ENCODE measurements around the gene PGF.
A peak's percentile ranks its signal among the peaks of the same experiment; 100 is the strongest.

The PGF gene

GRCh38 chr14:74962046-74962445, 6.6 kb upstream of the PGF start:
- H3K14ac ChIP-seq (ENCODE audit: low read length), result no peak overlapping the region

GRCh38 chr14:74961238-74961911, 6.0 kb upstream of the PGF start:
- Histone ChIP-seq H3K27ac (replicated peaks; ENCODE audit: low read length) (no peak overlapping the region), H2BK12ac (ENCODE audit: low read length) (no peak overlapping the region), H2BK15ac (ENCODE audit: low read length) (no peak overlapping the region), H3K4ac (ENCODE audit: low read length) (no peak overlapping the region), H3K4me3 (ENCODE audit: low read length in 2 of 2) (no peak overlapping the region), H2AK5ac (ENCODE audit: low read depth, low read length) (peak overlapping the region; percentile 8), H3K4me1 (ENCODE audit: control insufficient read depth in 2 of 2, insufficient read depth in 1 of 2, low read depth in 1 of 2, low read length in 2 of 2) (peaks cover 23 to 26% of the 10 kb centered on the region in 2 donors), H3K23ac (ENCODE audit: low read depth, low read length, poor library complexity) (no peak overlapping the region), H2AFZ (ENCODE audit: low read length) (no peak overlapping the region), H4K8ac (ENCODE audit: low read depth, low read length) (no peak overlapping the region), H3K9ac (ENCODE audit: low read depth, low read length, poor library complexity) (no peak overlapping the region), H3K79me1 (ENCODE audit: low read depth, low read length) (no peaks in the 10 kb centered on the region), H2BK120ac (ENCODE audit: low read depth, low read length) (no peak overlapping the region), H2BK5ac (ENCODE audit: low read length) (no peak overlapping the region), H3K27me3 (ENCODE audit: control insufficient read depth in 3 of 3, insufficient read depth in 3 of 3, low read depth in 1 of 3, low read length in 3 of 3) (no peaks in the 10 kb centered on the region), H3K4me2 (ENCODE audit: insufficient read depth, low read length, poor library complexity, severe bottlenecking) (no peak overlapping the region), H3K18ac (ENCODE audit: low read length) (no peak overlapping the region), H3K9me3 (replicated peaks in 1 of 2; ENCODE audit: control insufficient read depth in 2 of 2, insufficient read depth in 1 of 2, low read depth in 1 of 2, low read length in 2 of 2) (no peaks in the 10 kb centered on the region), H3K14ac (ENCODE audit: low read length) (no peak overlapping the region), H4K91ac (ENCODE audit: low read depth, low read length, poor library complexity) (no peak overlapping the region), H3K36me3 (replicated peaks in 1 of 2; ENCODE audit: control insufficient read depth in 2 of 2, insufficient read depth in 2 of 2, low read length in 2 of 2) (no peaks in the 10 kb centered on the region)
- DNase-seq (ENCODE audit: low spot score), result no peak
- no CpG with 5 or more reads among the region's 5 CpGs for WGBS, 2 donors (ENCODE audit: extremely low coverage in 2 of 2, insufficient read length in 2 of 2, insufficient replicate concordance in 1 of 2)

More at GRCh38 chr14:74962046-74962445, 6.6 kb upstream of the PGF start:
- no peak overlapping the region for H3K4ac ChIP-seq (ENCODE audit: low read length)
- peak overlapping the region; percentile 33 for H3K18ac ChIP-seq (ENCODE audit: low read length)
- H3K4me3 ChIP-seq (ENCODE audit: low read length in 2 of 2), result no peak overlapping the region
- peak overlapping the region; percentile 60 for H2AK5ac ChIP-seq (ENCODE audit: low read depth, low read length)
- H2BK5ac ChIP-seq (ENCODE audit: low read length), result no peak overlapping the region
- no peak for DNase-seq (ENCODE audit: low spot score)
- H3K9ac ChIP-seq (ENCODE audit: low read depth, low read length, poor library complexity), result no peak overlapping the region
- H3K27me3 ChIP-seq (ENCODE audit: control insufficient read depth in 3 of 3, insufficient read depth in 3 of 3, low read depth in 1 of 3, low read length in 3 of 3), result no peaks in the 10 kb centered on the region
- H4K91ac ChIP-seq (ENCODE audit: low read depth, low read length, poor library complexity), result no peak overlapping the region
- H3K27ac ChIP-seq (replicated peaks; ENCODE audit: low read length), result no peak overlapping the region
- no peaks in the 10 kb centered on the region for H3K79me1 ChIP-seq (ENCODE audit: low read depth, low read length)
- H3K4me2 ChIP-seq (ENCODE audit: insufficient read depth, low read length, poor library complexity, severe bottlenecking), result no peak overlapping the region
- no CpG with 5 or more reads among the region's 11 CpGs for WGBS, 2 donors (ENCODE audit: extremely low coverage in 2 of 2, insufficient read length in 2 of 2, insufficient replicate concordance in 1 of 2)
- no peak overlapping the region for H2BK12ac ChIP-seq (ENCODE audit: low read length)
- peak overlapping the region; percentile 9 for H3K23ac ChIP-seq (ENCODE audit: low read depth, low read length, poor library complexity)
- H2BK15ac ChIP-seq (ENCODE audit: low read length), result no peak overlapping the region
- no peak overlapping the region for H4K8ac ChIP-seq (ENCODE audit: low read depth, low read length)
- H3K36me3 ChIP-seq (replicated peaks in 1 of 2; ENCODE audit: control insufficient read depth in 2 of 2, insufficient read depth in 2 of 2, low read length in 2 of 2), result no peaks in the 10 kb centered on the region
- H2BK120ac ChIP-seq (ENCODE audit: low read depth, low read length), result no peak overlapping the region
- peaks cover 17 to 20% of the 10 kb centered on the region in 2 donors for H3K4me1 ChIP-seq (ENCODE audit: control insufficient read depth in 2 of 2, insufficient read depth in 1 of 2, low read depth in 1 of 2, low read length in 2 of 2)
- no peaks in the 10 kb centered on the region for H3K9me3 ChIP-seq (replicated peaks in 1 of 2; ENCODE audit: control insufficient read depth in 2 of 2, insufficient read depth in 1 of 2, low read depth in 1 of 2, low read length in 2 of 2)
- peak overlapping the region; percentile 17 for H2AFZ ChIP-seq (ENCODE audit: low read length)

GRCh38 chr14:74960736-74961135, 5.3 kb upstream of the PGF start:
- no peak overlapping the region for H2AFZ ChIP-seq (ENCODE audit: low read length)
- H2BK120ac ChIP-seq (ENCODE audit: low read depth, low read length), result no peak overlapping the region
- no peak overlapping the region for H4K8ac ChIP-seq (ENCODE audit: low read depth, low read length)
- peak overlapping the region; percentile 28 for H2BK15ac ChIP-seq (ENCODE audit: low read length)
- no peak overlapping the region for H2BK5ac ChIP-seq (ENCODE audit: low read length)
- no CpG with 5 or more reads among the region's 4 CpGs for WGBS, 2 donors (ENCODE audit: extremely low coverage in 2 of 2, insufficient read length in 2 of 2, insufficient replicate concordance in 1 of 2)
- H3K36me3 ChIP-seq (replicated peaks in 1 of 2; ENCODE audit: control insufficient read depth in 2 of 2, insufficient read depth in 2 of 2, low read length in 2 of 2), result no peaks in the 10 kb centered on the region
- peaks cover 30 to 32% of the 10 kb centered on the region in 2 donors for H3K4me1 ChIP-seq (ENCODE audit: control insufficient read depth in 2 of 2, insufficient read depth in 1 of 2, low read depth in 1 of 2, low read length in 2 of 2)
- H3K4me2 ChIP-seq (ENCODE audit: insufficient read depth, low read length, poor library complexity, severe bottlenecking), result no peak overlapping the region
- H3K23ac ChIP-seq (ENCODE audit: low read depth, low read length, poor library complexity), result no peak overlapping the region
- H3K4ac ChIP-seq (ENCODE audit: low read length), result no peak overlapping the region
- no peaks in the 10 kb centered on the region for H3K9me3 ChIP-seq (replicated peaks in 1 of 2; ENCODE audit: control insufficient read depth in 2 of 2, insufficient read depth in 1 of 2, low read depth in 1 of 2, low read length in 2 of 2)
- H3K79me1 ChIP-seq (ENCODE audit: low read depth, low read length), result peaks cover 3% of the 10 kb centered on the region
- peak overlapping the region; percentile 8 for H2AK5ac ChIP-seq (ENCODE audit: low read depth, low read length)
- no peak overlapping the region for H4K91ac ChIP-seq (ENCODE audit: low read depth, low read length, poor library complexity)
- H3K27me3 ChIP-seq (ENCODE audit: control insufficient read depth in 3 of 3, insufficient read depth in 3 of 3, low read depth in 1 of 3, low read length in 3 of 3), result peaks cover 0 to 3% (median 0%) of the 10 kb centered on the region in 3 experiments
- H2BK12ac ChIP-seq (ENCODE audit: low read length), result no peak overlapping the region
- no peak for DNase-seq (ENCODE audit: low spot score)
- peak overlapping the region; percentile 27 for H3K18ac ChIP-seq (ENCODE audit: low read length)
- no peak overlapping the region for H3K27ac ChIP-seq (replicated peaks; ENCODE audit: low read length)
- H3K4me3 ChIP-seq (ENCODE audit: low read length in 2 of 2), result no peak overlapping the region
- H3K14ac ChIP-seq (ENCODE audit: low read length), result no peak overlapping the region
- H3K9ac ChIP-seq (ENCODE audit: low read depth, low read length, poor library complexity), result no peak overlapping the region

GRCh38 chr14:74959596-74960180, 4.3 kb upstream of the PGF start:
- H4K8ac ChIP-seq (ENCODE audit: low read depth, low read length), result no peak overlapping the region
- H3K27me3 ChIP-seq (ENCODE audit: control insufficient read depth in 3 of 3, insufficient read depth in 3 of 3, low read depth in 1 of 3, low read length in 3 of 3), result peaks cover 0 to 9% (median 0%) of the 10 kb centered on the region in 3 experiments
- H3K4me1 ChIP-seq (ENCODE audit: control insufficient read depth in 2 of 2, insufficient read depth in 1 of 2, low read depth in 1 of 2, low read length in 2 of 2), result peaks cover 31 to 38% of the 10 kb centered on the region in 2 donors
- H3K18ac ChIP-seq (ENCODE audit: low read length), result no peak overlapping the region
- H3K9me3 ChIP-seq (replicated peaks in 1 of 2; ENCODE audit: control insufficient read depth in 2 of 2, insufficient read depth in 1 of 2, low read depth in 1 of 2, low read length in 2 of 2), result no peaks in the 10 kb centered on the region
- H3K4me2 ChIP-seq (ENCODE audit: insufficient read depth, low read length, poor library complexity, severe bottlenecking), result no peak overlapping the region
- H2BK15ac ChIP-seq (ENCODE audit: low read length), result no peak overlapping the region
- no peak overlapping the region for H2BK120ac ChIP-seq (ENCODE audit: low read depth, low read length)
- no peak overlapping the region for H2BK5ac ChIP-seq (ENCODE audit: low read length)
- DNase-seq (ENCODE audit: low spot score), result no peak
- no peak overlapping the region for H2AFZ ChIP-seq (ENCODE audit: low read length)
- H2AK5ac ChIP-seq (ENCODE audit: low read depth, low read length), result no peak overlapping the region
- H3K27ac ChIP-seq (replicated peaks; ENCODE audit: low read length), result no peak overlapping the region
- H3K14ac ChIP-seq (ENCODE audit: low read length), result no peak overlapping the region
- H3K79me1 ChIP-seq (ENCODE audit: low read depth, low read length), result peaks cover 3% of the 10 kb centered on the region
- no peak overlapping the region for H3K9ac ChIP-seq (ENCODE audit: low read depth, low read length, poor library complexity)
- no peak overlapping the region for H3K4ac ChIP-seq (ENCODE audit: low read length)
- WGBS, 2 donors (ENCODE audit: extremely low coverage in 2 of 2, insufficient read length in 2 of 2, insufficient replicate concordance in 1 of 2), result no CpG with 5 or more reads among the region's 5 CpGs
- no peak overlapping the region for H4K91ac ChIP-seq (ENCODE audit: low read depth, low read length, poor library complexity)
- no peaks in the 10 kb centered on the region for H3K36me3 ChIP-seq (replicated peaks in 1 of 2; ENCODE audit: control insufficient read depth in 2 of 2, insufficient read depth in 2 of 2, low read length in 2 of 2)
- no peak overlapping the region for H3K4me3 ChIP-seq (ENCODE audit: low read length in 2 of 2)
- H2BK12ac ChIP-seq (ENCODE audit: low read length), result no peak overlapping the region
- no peak overlapping the region for H3K23ac ChIP-seq (ENCODE audit: low read depth, low read length, poor library complexity)
